ENCODE results near the gene DEPDC1B. TPM values are rescaled to one million over a fixed set of nuclear protein-coding genes. Genes with fewer than 3 reads are reported as not detected.

DEPDC1B gene
- total and polyA plus RNA-seq, 4 donors: 0.55 to 3.1 (median 0.70) TPM

- H3K27ac ChIP-seq (ENCODE audit: low read depth in 1 of 2, low read length in 1 of 2): no peak overlapping the region
- DNase-seq: no peak
- ATAC-seq (ENCODE audit: insufficient read depth, low FRiP score): no peak
- no peak overlapping the region for H3K4me3 ChIP-seq
- H3K9ac ChIP-seq (ENCODE audit: insufficient read depth in 1 of 2, low read length in 2 of 2): no peak overlapping the region
- no peak for TF ChIP-seq CTCF (IDR thresholded peaks at IDR 0.05; ENCODE audit: control extremely low read depth, extremely low read depth)
- WGBS, 2 donors: 83 to 86% methylated on average over 2 of the region's 2 CpGs
- peaks cover 0 to 3% (median 0%) of the 10 kb centered on the region in 5 donors for H3K4me1 ChIP-seq (ENCODE audit: control insufficient read depth in 5 of 5, insufficient read depth in 5 of 5, low read length in 5 of 5)
- H3K27me3 ChIP-seq (ENCODE audit: control insufficient read depth in 3 of 3, insufficient read depth in 3 of 3, low read length in 2 of 3): no peaks in the 10 kb centered on the region
- no peaks in the 10 kb centered on the region for H3K9me3 ChIP-seq (ENCODE audit: control insufficient read depth in 4 of 4, insufficient read depth in 3 of 4, low read length in 3 of 4)
- H3K36me3 ChIP-seq (ENCODE audit: control insufficient read depth in 4 of 4, insufficient read depth in 4 of 4, low read length in 4 of 4): no peaks in the 10 kb centered on the region
Observed at GRCh38 chr5:60670749-60671148, 29.2 kb downstream of the DEPDC1B start.

- Histone ChIP-seq H3K4me1 (ENCODE audit: control insufficient read depth in 5 of 5, insufficient read depth in 5 of 5, low read length in 5 of 5) (peaks cover 0 to 3% (median 0%) of the 10 kb centered on the region in 5 donors), H3K36me3 (ENCODE audit: control insufficient read depth in 4 of 4, insufficient read depth in 4 of 4, low read length in 4 of 4) (no peaks in the 10 kb centered on the region), H3K27ac (ENCODE audit: low read depth in 1 of 2, low read length in 1 of 2) (no peak overlapping the region), H3K27me3 (ENCODE audit: control insufficient read depth in 3 of 3, insufficient read depth in 3 of 3, low read length in 2 of 3) (no peaks in the 10 kb centered on the region), H3K9ac (ENCODE audit: insufficient read depth in 1 of 2, low read length in 2 of 2) (no peak overlapping the region), H3K9me3 (ENCODE audit: control insufficient read depth in 4 of 4, insufficient read depth in 3 of 4, low read length in 3 of 4) (no peaks in the 10 kb centered on the region), H3K4me3 (no peak overlapping the region)
- TF ChIP-seq CTCF (IDR thresholded peaks at IDR 0.05; ENCODE audit: control extremely low read depth, extremely low read depth): peak; percentile 10
- no peak for ATAC-seq (ENCODE audit: insufficient read depth, low FRiP score)
- peak in 2 of 3 donors; percentile 61 to 63 for DNase-seq
Observed at GRCh38 chr5:60668686-60669304, 31.2 kb downstream of the DEPDC1B start.

- no peak for TF ChIP-seq CTCF (IDR thresholded peaks at IDR 0.05; ENCODE audit: control extremely low read depth, extremely low read depth)
- WGBS, 2 donors: 70 to 82% methylated on average over 3 of the region's 3 CpGs
- Histone ChIP-seq H3K9me3 (ENCODE audit: control insufficient read depth in 4 of 4, insufficient read depth in 3 of 4, low read length in 3 of 4) (no peaks in the 10 kb centered on the region), H3K4me1 (ENCODE audit: control insufficient read depth in 5 of 5, insufficient read depth in 5 of 5, low read length in 5 of 5) (no peaks in the 10 kb centered on the region), H3K27ac (ENCODE audit: low read depth in 1 of 2, low read length in 1 of 2) (no peak overlapping the region), H3K36me3 (ENCODE audit: control insufficient read depth in 4 of 4, insufficient read depth in 4 of 4, low read length in 4 of 4) (no peaks in the 10 kb centered on the region), H3K9ac (ENCODE audit: insufficient read depth in 1 of 2, low read length in 2 of 2) (no peak overlapping the region), H3K27me3 (ENCODE audit: control insufficient read depth in 3 of 3, insufficient read depth in 3 of 3, low read length in 2 of 3) (no peaks in the 10 kb centered on the region), H3K4me3 (no peak overlapping the region)
- no peak for DNase-seq
- ATAC-seq (ENCODE audit: insufficient read depth, low FRiP score): no peak
Observed at GRCh38 chr5:60651872-60652620, 47.9 kb downstream of the DEPDC1B start.

Data from lung (tissue), 12 donors.